Astrocyte (in vitro differentiated cells and primary cell): ENCODE results near the gene TRRAP. TPM values are rescaled to one million over a fixed set of nuclear protein-coding genes. Genes with fewer than 3 reads are reported as not detected.

Experiments used
- DNase-seq: peaks from one replicate; pipeline ENCODE4 v3.0.0-alpha.2; 2010; ENCODE audit warnings: low read depth
- FAIRE-seq: peaks from 2 replicates; lab custom pipeline; 2011; peaks lifted over from hg19 to GRCh38; lab: Jason Lieb, UNC
- H2AFZ ChIP-seq: 2 replicates; pipeline ENCODE4 v1.6.0; 2012; ENCODE audit warnings: low read depth, low read length, inconsistent platforms
- H3K27ac ChIP-seq: 2 replicates; pipeline ENCODE4 v1.5.1; 2011; ENCODE audit warnings: low read depth, low read length, inconsistent platforms
- H3K27me3 ChIP-seq: 2 replicates; pipeline ENCODE4 v1.6.0; 2011; ENCODE audit warnings: low read length, inconsistent platforms; ENCODE audit not compliant: insufficient read depth
- H3K36me3 ChIP-seq: 2 replicates; pipeline ENCODE4 v1.5.1; 2011; ENCODE audit warnings: low read length, inconsistent platforms; ENCODE audit not compliant: insufficient read depth
- H3K4me1 ChIP-seq: 2 replicates; pipeline ENCODE4 v1.5.1; 2011; ENCODE audit warnings: low read length, inconsistent platforms; ENCODE audit not compliant: insufficient read depth
- H3K4me2 ChIP-seq: 2 replicates; pipeline ENCODE4 v1.6.0; 2012; ENCODE audit warnings: low read length, inconsistent platforms
- H3K4me3 ChIP-seq: 2 replicates; pipeline ENCODE4 v1.5.1; 2011; ENCODE audit warnings: low read depth, mild to moderate bottlenecking, low read length, inconsistent platforms; ENCODE audit not compliant: insufficient read depth
- H3K79me2 ChIP-seq: 2 replicates; pipeline ENCODE4 v1.6.0; 2012; ENCODE audit warnings: mild to moderate bottlenecking, low read length, inconsistent platforms; ENCODE audit not compliant: insufficient read depth
- H3K9ac ChIP-seq: 2 replicates; pipeline ENCODE4 v1.6.0; 2012; ENCODE audit warnings: mild to moderate bottlenecking, low read length, inconsistent platforms
- H3K9me3 ChIP-seq: 2 replicates; pipeline ENCODE4 v1.5.1; 2012; ENCODE audit warnings: low read depth, mild to moderate bottlenecking, low read length, inconsistent platforms; ENCODE audit not compliant: insufficient read depth
- H4K20me1 ChIP-seq: 2 replicates; pipeline ENCODE4 v1.6.0; 2012; ENCODE audit warnings: low read length, inconsistent platforms; ENCODE audit not compliant: insufficient read depth
- H3K27ac Mint-ChIP-seq: one replicate; pipeline ENCODE4 v1.8.0; 2021; ENCODE audit warnings: mild to moderate bottlenecking, mixed read lengths; ENCODE audit not compliant: unreplicated experiment
- H3K27me3 Mint-ChIP-seq: one replicate; pipeline ENCODE4 v1.8.0; 2021; ENCODE audit warnings: low read depth, mixed read lengths; ENCODE audit not compliant: unreplicated experiment
- H3K36me3 Mint-ChIP-seq: one replicate; pipeline ENCODE4 v1.8.0; 2021; ENCODE audit warnings: low read depth, mixed read lengths; ENCODE audit not compliant: unreplicated experiment
- H3K4me1 Mint-ChIP-seq: one replicate; pipeline ENCODE4 v1.8.0; 2021; ENCODE audit warnings: low read depth, mixed read lengths; ENCODE audit not compliant: unreplicated experiment
- H3K4me3 Mint-ChIP-seq: one replicate; pipeline ENCODE4 v1.8.0; 2021; ENCODE audit warnings: mild to moderate bottlenecking, moderate library complexity, mixed read lengths; ENCODE audit not compliant: unreplicated experiment
- H3K9me3 Mint-ChIP-seq: one replicate; pipeline ENCODE4 v1.8.0; 2021; ENCODE audit warnings: mild to moderate bottlenecking, mixed read lengths; ENCODE audit not compliant: unreplicated experiment
- CTCF ChIP-seq: IDR thresholded peaks from 2 replicates; pipeline ENCODE4 v1.5.1; 2011; ENCODE audit warnings: low read depth, mild to moderate bottlenecking, inconsistent platforms, low read length, moderate library complexity; ENCODE audit not compliant: insufficient read depth
- EZH2 ChIP-seq: IDR thresholded peaks from 2 replicates; pipeline ENCODE4 v1.6.1; 2012; ENCODE audit warnings: mild to moderate bottlenecking, low read length, inconsistent platforms; ENCODE audit not compliant: insufficient read depth
- total RNA-seq: library from RNA; stranded (reverse); gene quantifications from 2 replicates; pipeline ENCODE4 v1.2.1, GENCODE V29; 2021

TRRAP gene
- total RNA-seq, 1 donor from 2014 or later, result 33.5 TPM

DNA sequence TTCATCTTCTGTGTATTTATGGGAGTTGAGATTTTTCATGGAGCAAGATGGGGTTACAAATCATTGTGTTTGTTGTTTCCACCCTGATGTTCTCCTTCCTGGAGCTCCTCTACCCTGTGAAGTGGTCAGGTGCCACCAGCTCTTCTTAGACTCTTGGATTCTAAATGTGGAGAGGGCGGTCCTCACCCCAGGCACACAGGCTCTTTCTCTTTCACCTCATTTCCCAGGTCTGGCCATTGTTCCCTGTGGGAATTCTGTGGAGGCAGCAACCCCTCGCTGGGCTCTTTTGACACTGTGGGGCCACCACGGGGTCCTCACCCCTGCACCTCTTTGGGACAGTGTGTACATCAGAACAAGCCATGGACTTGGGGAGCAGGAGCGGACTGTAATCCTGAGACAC lies 95.9 kb downstream of the TRRAP start:
- H3K27ac Mint-ChIP-seq, result no peak overlapping the region

DNA sequence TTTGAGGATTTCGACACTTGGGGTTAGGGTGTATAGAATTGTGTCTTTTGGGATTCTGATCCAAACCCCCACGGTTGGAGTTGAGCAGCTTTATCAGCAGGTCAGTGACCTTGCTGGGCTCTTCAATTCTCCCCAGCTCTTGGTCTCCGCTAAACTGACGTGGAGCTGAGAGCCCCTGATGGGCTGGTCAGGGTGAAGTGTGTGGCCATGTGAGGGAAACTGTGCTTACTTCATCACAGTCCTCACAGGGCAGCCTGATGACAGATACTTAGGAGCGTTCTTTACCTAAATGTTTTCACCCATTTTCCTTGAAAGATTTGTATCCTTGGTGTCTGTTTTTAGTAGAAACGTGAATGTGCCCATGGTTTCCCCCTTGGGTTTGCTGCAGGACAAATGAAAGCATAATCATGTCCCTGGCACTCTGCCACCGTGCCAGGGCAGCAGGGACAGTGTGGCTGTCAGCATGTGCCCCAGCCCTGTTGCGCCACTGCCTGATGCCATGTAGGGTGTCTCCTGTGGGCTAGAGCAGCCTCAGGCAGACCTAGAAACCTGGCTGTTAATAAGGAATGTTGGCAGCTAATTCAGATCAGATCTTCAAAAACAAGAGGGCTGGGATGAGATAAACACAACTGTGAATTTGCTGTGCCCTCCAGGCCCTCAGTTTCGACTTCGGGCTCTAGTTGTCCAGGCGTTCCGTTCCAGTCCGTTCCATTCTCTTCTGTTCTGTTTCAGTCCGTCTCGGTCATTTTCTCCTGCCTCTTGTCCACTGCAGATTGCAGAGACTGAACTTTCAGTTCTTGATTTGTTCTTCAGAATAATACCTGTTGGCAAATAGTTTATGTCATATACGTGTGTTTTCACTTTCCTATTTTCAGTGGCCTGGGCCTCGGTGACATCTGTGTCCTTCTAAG lies 96.8 kb downstream of the TRRAP start:
- Histone ChIP-seq H3K27me3 (no peaks in the 10 kb centered on the region), H2AFZ (no peak overlapping the region), H4K20me1 (no peaks in the 10 kb centered on the region), H3K27ac (no peak overlapping the region), H3K4me2 (no peak overlapping the region), H3K36me3 (peaks cover 81% of the 10 kb centered on the region), H3K4me3 (no peak overlapping the region), H3K9ac (no peak overlapping the region), H3K4me1 (no peaks in the 10 kb centered on the region), H3K9me3 (no peaks in the 10 kb centered on the region), H3K79me2 (no peaks in the 10 kb centered on the region)
- TF ChIP-seq CTCF, result no peak
- no peak for TF ChIP-seq EZH2
- Mint-ChIP-seq H3K36me3 (peaks cover 25% of the 10 kb centered on the region), H3K4me3 (no peak overlapping the region), H3K27me3 (no peaks in the 10 kb centered on the region), H3K4me1 (no peaks in the 10 kb centered on the region), H3K27ac (no peak overlapping the region), H3K9me3 (no peaks in the 10 kb centered on the region)
- DNase-seq (no peak), FAIRE-seq (no peak)

More for the DNA sequence above, 95.9 kb downstream of the TRRAP start:
- DNase-seq (no peak), FAIRE-seq (no peak)
- Histone ChIP-seq H3K9me3 (no peaks in the 10 kb centered on the region), H3K27me3 (no peaks in the 10 kb centered on the region), H3K4me2 (no peak overlapping the region), H3K36me3 (peaks cover 72% of the 10 kb centered on the region), H3K9ac (no peak overlapping the region), H3K4me3 (no peak overlapping the region), H3K27ac (no peak overlapping the region), H4K20me1 (peaks cover 2% of the 10 kb centered on the region), H3K4me1 (no peaks in the 10 kb centered on the region), H2AFZ (no peak overlapping the region), H3K79me2 (no peaks in the 10 kb centered on the region)
- H3K9me3 Mint-ChIP-seq, result no peaks in the 10 kb centered on the region
- TF ChIP-seq CTCF (no peak), EZH2 (no peak)
- H3K36me3 Mint-ChIP-seq, result peaks cover 26% of the 10 kb centered on the region
- H3K4me3 Mint-ChIP-seq, result no peak overlapping the region
- H3K4me1 Mint-ChIP-seq, result no peaks in the 10 kb centered on the region
- no peaks in the 10 kb centered on the region for H3K27me3 Mint-ChIP-seq
